ENCODE results near the gene AGPAT1.
"Not testable (repeated sequence)": the region's sequence is repeated elsewhere in the genome, so short reads cannot be mapped to it uniquely, and the experiment has no call there.

AGPAT1 gene

DNA sequence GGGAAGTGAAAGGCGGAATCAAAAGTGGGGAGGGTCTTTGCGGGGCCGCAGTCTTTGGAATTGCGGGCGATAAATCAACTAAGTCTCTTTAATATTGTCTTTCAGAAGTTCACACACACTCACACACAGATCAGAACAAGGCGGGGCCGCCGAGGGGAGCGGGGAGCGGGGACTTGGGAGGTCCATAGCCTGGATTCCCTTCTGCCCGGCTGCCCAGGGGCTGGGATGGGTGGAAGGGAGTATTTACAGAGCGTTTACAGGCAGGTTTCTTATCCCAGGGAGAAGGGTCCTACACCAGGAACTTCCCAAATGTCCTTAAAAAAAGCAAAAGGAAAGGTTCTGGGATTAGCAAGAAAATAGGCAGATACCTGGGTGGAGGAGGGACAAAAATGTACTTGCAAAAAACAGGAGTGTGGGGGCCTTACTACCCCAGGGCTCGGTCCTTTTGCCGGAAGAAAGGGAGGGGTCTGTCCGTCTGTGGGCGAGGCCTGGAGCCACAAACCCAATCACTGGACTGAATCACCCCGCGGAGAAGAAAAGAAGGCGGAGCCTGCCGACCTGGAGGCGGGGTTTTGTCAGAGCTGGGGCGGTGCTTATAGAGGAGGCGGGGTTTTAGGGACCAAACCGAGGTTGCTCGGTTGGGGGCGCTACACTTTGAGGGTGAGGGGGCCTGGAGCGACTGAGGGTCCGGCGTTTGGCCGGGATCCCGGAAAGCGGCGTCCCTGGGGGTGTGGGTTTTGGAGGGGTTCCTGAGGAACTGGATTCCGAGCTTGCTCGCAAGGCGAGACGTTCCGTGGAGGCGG is 27.4 kb downstream of the AGPAT1 start:
- no peak for DNase-seq (ENCODE audit: low spot score)

DNA sequence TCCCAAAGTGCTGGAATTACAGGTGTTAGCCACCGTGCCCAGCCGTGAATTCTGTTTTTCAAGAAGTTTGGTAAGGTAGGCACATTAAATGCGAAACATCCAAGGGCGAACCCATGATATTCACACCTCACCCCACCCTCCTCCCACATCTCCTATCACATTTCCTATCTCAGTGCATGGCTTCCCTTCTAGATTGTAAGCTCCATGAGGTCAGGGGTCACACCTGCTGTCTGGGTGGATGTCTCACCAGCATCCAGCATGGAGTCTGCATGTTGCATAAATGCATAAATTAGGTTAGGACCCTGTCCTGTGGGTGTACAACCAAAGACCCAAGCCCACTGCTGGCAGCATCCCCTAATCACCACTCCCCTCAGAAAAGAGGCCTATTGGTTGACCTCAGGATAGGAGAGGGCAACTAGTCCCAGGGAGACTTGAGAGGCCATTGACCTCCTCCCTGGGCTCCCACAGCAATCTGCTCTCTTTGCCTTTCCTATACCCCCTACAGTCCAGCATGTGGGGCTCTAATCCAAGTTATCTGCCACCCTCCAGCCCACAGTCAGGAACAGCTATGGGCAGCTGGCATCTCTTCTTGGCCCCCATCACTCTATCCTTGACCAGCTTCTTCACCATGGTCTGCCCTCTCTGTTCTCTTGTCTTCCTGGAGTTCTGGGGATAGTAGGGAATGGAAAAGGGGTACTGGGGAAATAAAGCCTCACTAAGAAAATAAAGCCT is 28.3 kb downstream of the AGPAT1 start:
- no peak for DNase-seq (ENCODE audit: low spot score)

DNA sequence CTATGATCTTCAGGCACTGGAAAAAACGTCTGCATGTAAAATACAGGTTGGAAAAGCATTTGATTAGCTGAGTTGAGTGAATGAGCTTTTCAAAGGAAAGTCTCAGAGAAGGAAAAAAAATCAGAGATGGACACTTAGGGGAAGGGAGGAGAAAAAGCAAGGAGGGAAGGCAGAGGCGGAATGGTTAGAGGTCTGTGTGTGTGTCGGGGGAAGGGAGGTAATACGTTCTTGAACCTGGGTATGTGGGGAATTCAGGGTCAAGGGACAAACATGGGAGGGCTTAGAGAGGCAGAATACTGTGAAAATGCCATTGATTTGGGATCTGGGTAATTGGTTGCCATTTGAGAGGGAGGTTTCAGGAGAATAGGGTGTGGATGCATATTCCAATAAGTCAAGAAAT is 29.2 kb downstream of the AGPAT1 start:
- no peak for DNase-seq (ENCODE audit: low spot score)

GRCh38 chr6:32146287-32146686 is 29.6 kb downstream of the AGPAT1 start:
- no peak for DNase-seq (ENCODE audit: low spot score)

- not testable (repeated sequence) for DNase-seq (ENCODE audit: low spot score)
Observed at GRCh38 chr6:32144238-32144637, 31.6 kb downstream of the AGPAT1 start.

DNA sequence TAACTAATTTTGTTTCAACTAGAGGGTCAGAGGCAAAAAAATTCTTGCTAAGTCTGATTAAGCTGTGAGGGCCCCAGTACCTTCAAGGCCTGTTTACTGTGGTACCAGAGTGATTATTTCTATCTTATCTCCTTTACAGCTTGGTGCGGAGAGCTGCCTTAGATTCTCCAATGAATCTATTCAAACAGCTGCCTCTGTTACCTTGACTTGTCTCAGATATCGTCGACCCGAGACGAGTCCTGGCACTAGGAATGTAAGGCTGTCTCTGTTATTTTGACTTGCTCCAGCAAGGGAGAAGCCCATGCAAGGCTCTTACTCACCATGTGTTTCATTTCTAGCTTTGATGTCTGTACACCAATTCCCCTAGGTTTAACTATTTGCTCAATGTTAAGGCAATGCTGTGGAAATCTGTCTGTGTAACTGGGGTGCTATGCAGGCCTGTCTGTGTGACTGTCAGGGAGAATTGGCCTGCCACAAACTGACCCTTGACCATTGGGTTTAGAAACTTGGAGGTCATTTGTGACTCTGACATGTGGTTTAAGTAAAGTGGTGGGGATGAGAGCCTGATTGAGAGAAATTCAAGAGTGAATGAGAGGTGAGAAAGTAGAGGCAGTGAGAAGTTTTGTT is 35.4 kb downstream of the AGPAT1 start:
- no peak for DNase-seq (ENCODE audit: low spot score)

- no peak for DNase-seq (ENCODE audit: low spot score)
Observed at GRCh38 chr6:32139590-32139989, 36.3 kb downstream of the AGPAT1 start.

DNA sequence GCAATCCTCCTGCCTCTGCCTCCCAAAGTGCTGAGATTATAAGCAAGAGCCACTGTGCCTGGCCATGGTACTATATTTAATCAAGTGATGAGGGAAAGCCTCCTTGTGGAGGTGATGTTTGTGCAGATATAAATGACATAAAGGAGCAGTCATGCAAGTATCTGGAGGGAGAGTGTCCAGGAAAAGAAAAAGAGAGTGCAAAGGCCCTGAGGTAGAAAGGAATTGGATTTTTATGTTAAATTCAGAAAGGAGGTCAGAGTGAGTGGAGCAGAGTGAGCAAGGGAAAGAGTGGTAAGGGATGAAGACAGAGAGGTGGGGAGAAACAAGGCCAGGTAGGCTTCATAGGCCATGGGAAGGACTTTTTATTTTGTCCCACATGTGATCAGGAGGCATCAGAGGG is 38.4 kb downstream of the AGPAT1 start:
- DNase-seq (ENCODE audit: low spot score), result no peak

DNA sequence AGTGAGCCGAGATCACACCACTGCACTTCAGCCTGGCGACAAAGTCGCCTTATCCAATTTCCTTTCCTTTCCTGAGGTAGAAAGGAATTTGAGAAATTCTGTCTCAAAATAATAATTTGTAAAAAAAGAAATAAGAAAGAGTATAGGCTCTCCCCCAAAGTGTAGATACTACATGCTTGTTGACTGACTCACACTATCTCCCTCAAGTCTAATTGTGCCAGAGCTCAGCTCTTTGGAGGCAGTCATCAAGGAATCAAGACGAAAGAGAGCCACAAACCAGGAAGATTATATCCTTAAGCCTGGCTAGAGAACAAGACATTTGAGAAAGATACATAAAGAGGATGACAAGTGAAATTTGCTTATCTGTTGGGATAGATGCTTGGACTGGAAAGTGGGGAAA is 42.1 kb downstream of the AGPAT1 start:
- DNase-seq (ENCODE audit: low spot score), result no peak

DNA sequence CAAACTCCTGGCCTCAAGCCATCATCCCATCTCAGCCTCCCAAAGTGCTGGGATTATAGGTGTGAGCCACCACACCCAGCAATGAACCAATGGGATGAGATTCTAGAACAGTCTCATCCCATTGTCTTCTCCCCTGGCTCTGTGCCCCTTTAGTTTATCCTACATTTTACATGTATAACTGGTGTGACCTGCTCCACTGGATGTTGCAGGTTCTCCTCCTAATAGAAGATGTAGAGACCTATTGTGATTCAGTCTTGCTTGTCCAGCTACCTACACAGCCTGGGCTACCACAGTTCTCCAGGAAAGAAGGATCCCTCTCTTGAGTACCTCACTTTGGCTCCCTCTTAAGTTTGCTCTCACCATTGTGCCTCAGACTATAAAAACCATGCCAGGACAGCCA is 43.8 kb downstream of the AGPAT1 start:
- no peak for DNase-seq (ENCODE audit: low spot score)

GRCh38 chr6:32131439-32131948 is 44.4 kb downstream of the AGPAT1 start:
- DNase-seq (ENCODE audit: low spot score), result no peak

DNA sequence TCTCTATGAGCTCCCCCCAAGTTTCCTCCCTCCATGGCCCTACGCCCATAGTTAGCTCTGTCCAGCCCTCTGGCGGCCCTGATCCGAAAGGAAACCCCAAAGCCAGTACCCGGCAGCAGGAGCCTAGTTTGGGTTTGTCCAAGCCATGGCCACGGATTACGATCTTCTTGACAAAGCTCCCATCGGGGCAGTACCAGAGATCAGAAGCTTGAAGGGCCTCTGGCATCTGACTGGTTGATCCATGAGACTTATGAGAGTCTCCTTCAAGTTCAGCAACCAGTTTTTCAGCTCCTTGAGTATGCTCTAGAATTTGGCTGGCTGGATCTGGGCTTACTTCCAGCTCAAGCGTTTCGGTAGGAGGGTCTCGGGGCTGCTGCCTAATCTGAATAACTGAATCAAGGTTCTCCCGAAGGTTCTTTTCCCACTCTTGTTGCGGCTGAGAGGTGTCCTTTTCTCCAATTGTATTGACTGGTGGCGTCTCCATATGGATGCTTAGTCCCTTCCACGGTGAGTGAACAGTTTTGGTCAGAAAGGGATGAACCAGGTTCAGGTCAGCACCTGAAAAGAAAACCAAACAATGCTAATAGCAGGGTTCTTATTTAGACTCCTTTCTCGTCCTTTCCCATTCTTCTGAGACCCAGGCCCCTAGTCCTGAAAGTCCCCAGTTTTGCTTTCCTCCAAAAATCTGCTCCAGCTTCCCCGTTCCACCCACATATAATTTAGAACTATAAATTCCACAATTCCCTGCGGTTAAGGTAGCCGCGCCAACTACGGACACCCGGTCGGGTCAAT is 46.4 kb downstream of the AGPAT1 start:
- no peak for DNase-seq (ENCODE audit: low spot score)

DNA sequence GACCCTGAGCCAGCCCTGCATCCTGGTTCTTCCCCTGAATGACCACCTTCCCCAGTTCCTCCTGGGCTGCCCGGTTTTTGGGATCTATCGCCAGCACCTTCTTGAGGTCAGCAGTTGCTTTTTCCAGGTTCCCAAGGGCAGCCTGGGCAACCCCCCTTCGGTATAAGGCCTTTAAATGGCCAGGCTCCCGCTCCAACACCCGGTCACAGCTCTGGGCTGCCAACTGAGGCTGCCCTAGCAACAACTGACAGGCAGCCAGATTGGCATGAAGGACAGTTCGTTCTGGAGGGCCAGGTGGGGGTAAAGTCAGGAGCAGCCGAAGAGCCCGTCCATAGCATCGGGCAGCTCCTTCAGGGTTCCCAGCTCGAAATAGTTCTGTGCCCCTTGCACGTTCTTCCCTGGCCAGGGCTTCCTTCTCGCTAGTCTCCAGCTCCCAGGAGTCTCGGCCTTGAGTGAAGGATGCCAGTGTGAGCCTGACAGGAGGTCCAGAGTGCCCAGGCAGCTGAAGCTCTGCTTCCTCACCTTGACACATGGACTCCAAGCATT is 47.1 kb downstream of the AGPAT1 start:
- no peak for DNase-seq (ENCODE audit: low spot score)

GRCh38 chr6:32127717-32128592 is 47.9 kb downstream of the AGPAT1 start, which contains the start of gene ATF6B:
Gene ATF6B, minus strand, starts transcription at chr6:32128246. Its CDS starts 39 bp downstream, at chr6:32128207.
- peak; percentile 92 for DNase-seq (ENCODE audit: low spot score)

DNA sequence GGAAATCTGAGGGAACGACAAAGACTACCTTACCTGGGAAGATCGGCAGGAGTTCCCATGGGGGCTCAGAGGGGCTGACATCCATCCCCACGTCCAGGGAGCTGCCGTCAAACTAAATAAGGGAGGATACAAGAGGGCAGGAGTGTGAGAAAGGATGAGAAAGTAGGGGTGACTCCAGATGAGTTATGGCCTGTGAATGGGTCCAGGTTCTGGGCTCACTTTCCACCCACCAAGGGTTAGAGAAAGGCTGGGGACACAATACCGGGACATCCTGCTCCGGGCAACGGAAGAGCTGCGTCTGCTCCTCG is 48.5 kb downstream of the AGPAT1 start:
- no peak for DNase-seq (ENCODE audit: low spot score)

DNA sequence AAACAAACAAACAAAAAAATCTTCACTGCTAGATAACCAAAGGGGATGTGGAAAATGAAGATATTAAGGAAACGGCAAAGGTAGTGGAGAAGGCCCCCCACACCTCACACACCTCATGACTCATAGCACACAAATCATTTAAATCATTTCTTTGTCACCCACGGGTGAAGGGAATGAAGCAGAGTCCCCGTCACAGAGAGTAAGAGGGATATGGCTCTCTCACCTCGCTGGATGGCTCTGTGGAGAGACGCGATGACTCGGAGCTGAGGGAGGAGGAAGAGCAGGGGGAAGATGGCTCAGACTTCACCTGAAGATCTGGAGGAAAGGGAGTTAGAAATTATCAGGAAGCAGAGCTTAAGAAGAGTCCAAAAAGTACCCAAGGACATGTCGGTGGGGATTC is 49.0 kb downstream of the AGPAT1 start:
- DNase-seq (ENCODE audit: low spot score), result no peak

DNA sequence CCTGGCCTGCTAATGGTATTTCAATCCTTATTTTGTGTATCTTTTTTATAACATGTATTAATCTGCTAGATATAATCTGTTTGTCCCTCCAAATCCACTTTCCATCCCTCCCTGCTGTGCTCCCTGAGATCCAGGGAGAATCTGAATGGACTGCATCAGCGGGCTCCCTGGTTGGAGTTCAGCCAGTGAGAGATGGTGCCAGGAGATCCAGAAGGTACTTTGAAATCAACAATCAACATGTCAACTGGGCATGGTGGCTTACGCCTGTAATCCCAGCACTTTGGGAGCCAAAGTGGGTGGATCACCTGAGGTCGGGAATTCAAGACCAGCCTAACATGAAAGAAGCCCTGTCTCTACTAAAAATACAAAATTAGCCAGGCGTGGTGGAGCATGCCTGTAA is 52.2 kb downstream of the AGPAT1 start:
- DNase-seq (ENCODE audit: low spot score), result no peak

DNA sequence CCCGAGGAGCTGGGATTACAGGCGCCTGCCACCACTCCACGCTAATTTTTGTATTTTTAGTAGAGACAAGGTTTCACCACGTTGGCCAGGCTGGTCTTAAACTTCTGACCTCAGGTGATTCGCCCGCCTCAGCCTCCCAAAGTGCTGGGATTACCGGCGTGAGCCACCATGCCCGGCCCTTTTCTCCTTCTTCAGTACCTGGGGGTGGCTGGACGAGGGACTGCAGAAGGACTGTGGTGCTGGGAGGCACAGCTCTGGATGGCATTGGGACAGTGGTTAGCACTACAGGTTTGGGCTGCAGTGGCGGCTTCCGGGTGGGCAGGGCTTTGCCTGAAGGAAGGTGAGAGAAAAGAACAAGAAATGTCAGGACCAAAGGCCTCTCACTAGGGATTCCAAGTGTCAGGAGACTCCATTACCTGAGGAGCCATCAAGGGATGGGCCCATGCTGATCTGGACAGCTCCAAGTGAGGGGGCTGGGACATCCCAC is 55.3 kb downstream of the AGPAT1 start:
- DNase-seq (ENCODE audit: low spot score), result no peak

- DNase-seq (ENCODE audit: low spot score), result peak; percentile 88
Observed at GRCh38 chr6:32118782-32119628, 56.9 kb downstream of the AGPAT1 start.

Measured in left forelimb (tissue), 1 donor.